GM13977 (cell line): ENCODE measurements around the gene PDE4B.

ENCODE experiments used
- DNase-seq: peaks from one replicate; pipeline ENCODE4 v3.0.0; 2012; ENCODE audit warnings: low spot score
- CTCF ChIP-seq: IDR thresholded peaks from 2 replicates; pipeline ENCODE4 v1.5.1; 2012; ENCODE audit warnings: mild to moderate bottlenecking, control low read depth; ENCODE audit not compliant: insufficient read depth; ENCODE audit errors: extremely low read depth, missing control alignments
- in situ Hi-C: fragments of 300-500 bp; cut with MboI; formaldehyde crosslinking; loops from one replicate; pipeline ENCODE4 v1.12.0; 2022; ENCODE audit warnings: low sequenced_read_pairs, low pct_unique_long_range_greater_than_20kb, mixed read lengths, inconsistent platforms; ENCODE audit not compliant: unreplicated experiment

Gene PDE4B

GRCh38 chr1:66309006-66309741 is 516.5 kb downstream of the PDE4B start:
- TF ChIP-seq CTCF = no peak
- in situ Hi-C loops = no loop called here
- no peak for DNase-seq

- TF ChIP-seq CTCF = no peak
- DNase-seq = no peak
- in situ Hi-C loops = no loop called here
Observed at GRCh38 chr1:66311092-66311491, 518.4 kb downstream of the PDE4B start.

GRCh38 chr1:66311628-66312027 is 518.9 kb downstream of the PDE4B start:
- in situ Hi-C loops = no loop called here
- DNase-seq = no peak

GRCh38 chr1:66312271-66312990 is 519.7 kb downstream of the PDE4B start:
- TF ChIP-seq CTCF = no peak
- in situ Hi-C loops = no loop called here
- DNase-seq = no peak

More at GRCh38 chr1:66311628-66312027, 518.9 kb downstream of the PDE4B start:
- TF ChIP-seq CTCF = no peak

- TF ChIP-seq CTCF = no peak
- DNase-seq = no peak
Observed at GRCh38 chr1:66313429-66313828, 520.7 kb downstream of the PDE4B start.

GRCh38 chr1:66315671-66316070 is 523.0 kb downstream of the PDE4B start:
- DNase-seq = no peak
- in situ Hi-C loops = no loop called here
- no peak for TF ChIP-seq CTCF

More at GRCh38 chr1:66313429-66313828, 520.7 kb downstream of the PDE4B start:
- in situ Hi-C loops = no loop called here
